MM.1S (cell line): Measurements from ENCODE around the gene APPBP2.

ENCODE experiments used
- CTCF ChIP-seq: fragments of 300-600 bp; sonication (generic); IDR thresholded peaks from 2 replicates; pipeline ENCODE4 v1.5.1; 2016; ENCODE audit warnings: antibody characterized with exemption, low read length, mixed read lengths
- EZH2 ChIP-seq: fragments of 300-600 bp; sonication (generic); optimal IDR thresholded peaks from 2 replicates; pipeline ENCODE3; 2017; ENCODE audit warnings: low read depth, mild to moderate bottlenecking, antibody characterized with exemption, low read length, mixed read lengths
- EZH2phosphoT487 ChIP-seq: fragments of 300-600 bp; sonication (generic); IDR thresholded peaks from 2 replicates; pipeline ENCODE4 v1.6.1; 2018; ENCODE audit warnings: antibody characterized with exemption, low read length

- TF ChIP-seq CTCF (no peak), EZH2phosphoT487 (no peak), EZH2 (no peak)
Observed at GRCh38 chr17:60523822-60524221, 2.2 kb downstream of the APPBP2 start.
